Measurements from ENCODE around the gene EAF1.
"Not testable (repeated sequence)": the region's sequence is repeated elsewhere in the genome, so short reads cannot be mapped to it uniquely, and the experiment has no call there.

- not testable (repeated sequence) for TF ChIP-seq CTCF (IDR thresholded peaks at IDR 0.05; ENCODE audit: insufficient read depth, low read length, poor library complexity, severe bottlenecking); EZH2phosphoT487 (conservative IDR thresholded peaks at IDR 0.05; ENCODE audit: low read length)
These were observed 34.1 kb upstream of the EAF1 start for GRCh38 chr3:15393252-15393651.

Data from SU-DHL-6 (cell line).